Measurements from ENCODE around the gene GPR18. TPM values are rescaled to one million over a fixed set of nuclear protein-coding genes. Genes with fewer than 3 reads are reported as not detected.

Gene GPR18
- total and polyA plus RNA-seq, 2 of the 4 experiments (the other 2 are of a cell fraction): not detected

- Histone ChIP-seq H2BK120ac (ENCODE audit: low read depth, low read length) (no peak overlapping the region), H4K8ac (ENCODE audit: low read depth in 2 of 2, low read length in 2 of 2) (no peak overlapping the region), H3K27me3 (ENCODE audit: control insufficient read depth, insufficient read depth, low read length) (no peaks in the 10 kb centered on the region), H3K9me1 (ENCODE audit: insufficient read depth, low read length) (peaks cover 2% of the 10 kb centered on the region; the same call in 1 of the 2 replicates), H3K9me3 (ENCODE audit: control insufficient read depth, insufficient read depth, low read length) (no peaks in the 10 kb centered on the region), H3K14ac (replicated peaks; ENCODE audit: low read depth, low read length) (no peak overlapping the region), H2AK5ac (ENCODE audit: low read depth, low read length) (no peak overlapping the region), H3K4me1 (ENCODE audit: control insufficient read depth, insufficient read depth, low read length) (no peaks in the 10 kb centered on the region), H2BK15ac (ENCODE audit: low read depth, low read length) (no peak overlapping the region), H3K4me2 (ENCODE audit: low read depth, low read length) (no peak overlapping the region), H2BK5ac (ENCODE audit: low read depth, low read length, poor library complexity, severe bottlenecking) (no peak overlapping the region), H3K9ac (ENCODE audit: low read depth, low read length) (no peak overlapping the region), H3K36me3 (ENCODE audit: control insufficient read depth, insufficient read depth, low read length) (no peaks in the 10 kb centered on the region), H2AK9ac (replicated peaks; ENCODE audit: low read depth, low read length, poor library complexity) (no peak overlapping the region), H3K18ac (ENCODE audit: low read depth, low read length) (no peak overlapping the region), H3K79me1 (ENCODE audit: low read depth in 1 of 2, low read length in 2 of 2) (peaks cover under 1 to 2% of the 10 kb centered on the region in 2 experiments; a peak in 3 of 4 replicates), H4K20me1 (ENCODE audit: insufficient read depth, low read length) (peaks cover 3% of the 10 kb centered on the region; the same call in 1 of the 2 replicates), H3K4ac (ENCODE audit: low read depth, low read length) (no peak overlapping the region), H4K91ac (ENCODE audit: insufficient read depth, low read depth, low read length) (no peak overlapping the region), H2AFZ (replicated peaks; ENCODE audit: low read length, poor library complexity) (no peak overlapping the region), H3K23ac (ENCODE audit: low read depth, low read length) (no peak overlapping the region), H3K56ac (ENCODE audit: extremely low read depth, insufficient read depth, low read length) (no peak overlapping the region), H3K4me3 (ENCODE audit: insufficient read depth, low read depth, low read length) (no peak overlapping the region), H3K27ac (ENCODE audit: insufficient read depth, low read length) (no peak overlapping the region), H4K5ac (ENCODE audit: low read depth, low read length) (no peak overlapping the region), H2BK20ac (ENCODE audit: low read depth, low read length) (no peak overlapping the region)
- no peak for ATAC-seq (ENCODE audit: low read depth)
- WGBS, 2 experiments (ENCODE audit: extremely low coverage in 2 of 2, insufficient read length in 1 of 2): 100% methylated on average over 2 of the region's 7 CpGs; no CpG with 5 or more reads in 1 of the 2 experiments
- POLR2A ChIA-PET (ENCODE audit: unreplicated experiment): interaction anchor here (0.6 kb wide), 1 partner anchor 265 kb away, joined by 3 read pairs; no protein-coding TSS in a partner anchor
- dilution Hi-C loops (cut with HindIII; ENCODE audit: low sequenced_read_pairs, unreplicated experiment): no loop called here
- no TSS peak for BruUV-seq (replicated peaks)
- intact Hi-C loops (cut with micrococcal nuclease): no loop called here
- TF ChIP-seq SMC3 (IDR thresholded peaks at IDR 0.05; ENCODE audit: low read depth, low read length) (no peak), CHD1 (IDR thresholded peaks at IDR 0.05; ENCODE audit: low read depth, low read length) (no peak), USF2 (IDR thresholded peaks at IDR 0.05; ENCODE audit: low read depth, low read length) (no peak), RFX5 (IDR thresholded peaks at IDR 0.05; ENCODE audit: low read depth, low read length) (no peak), FOS (IDR thresholded peaks at IDR 0.05; ENCODE audit: low read depth, low read length) (no peak), POLR2A (IDR thresholded peaks at IDR 0.05; ENCODE audit: low read depth, low read length) (no peak)
- no peak for DNase-seq
- CTCF ChIA-PET: no interaction called here
- in situ Hi-C loops (cut with MboI; ENCODE audit: low sequenced_read_pairs): no loop called here
These were observed 36.8 kb upstream of the GPR18 start for GRCh38 chr13:99294958-99295357.

Measured in IMR-90 (cell line).